ENCODE measurements around the gene MYO5B.
A peak's percentile ranks its signal among the peaks of the same experiment; 100 is the strongest.

MYO5B gene

GRCh38 chr18:49955263-49955662 is 239.7 kb downstream of the MYO5B start:
- Histone ChIP-seq H3K4me3 (no peak overlapping the region), H3K27ac (no peak overlapping the region)

GRCh38 chr18:49953391-49953790 is 241.6 kb downstream of the MYO5B start:
- H3K4me3 ChIP-seq: no peak overlapping the region
- no peak overlapping the region for H3K27ac ChIP-seq

GRCh38 chr18:49949951-49950395 is 245.0 kb downstream of the MYO5B start:
- Histone ChIP-seq H3K4me3 (no peak overlapping the region), H3K27ac (no peak overlapping the region)

GRCh38 chr18:49948975-49949374 is 246.0 kb downstream of the MYO5B start:
- no peak overlapping the region for H3K4me3 ChIP-seq
- H3K27ac ChIP-seq: no peak overlapping the region

GRCh38 chr18:49944663-49945062 is 250.3 kb downstream of the MYO5B start:
- Histone ChIP-seq H3K4me3 (no peak overlapping the region), H3K27ac (no peak overlapping the region)

- H3K27ac ChIP-seq: no peak overlapping the region
Measured at GRCh38 chr18:49936821-49937220, 258.1 kb downstream of the MYO5B start.

GRCh38 chr18:49935215-49935614 is 259.7 kb downstream of the MYO5B start:
- Histone ChIP-seq H3K4me3 (no peak overlapping the region), H3K27ac (no peak overlapping the region)

More at GRCh38 chr18:49936821-49937220, 258.1 kb downstream of the MYO5B start:
- H3K4me3 ChIP-seq: no peak overlapping the region

- no peak overlapping the region for H3K27ac ChIP-seq
- no peak overlapping the region for H3K4me3 ChIP-seq
Measured at GRCh38 chr18:49934457-49934856, 260.5 kb downstream of the MYO5B start.

- no peak overlapping the region for H3K27ac ChIP-seq
- H3K4me3 ChIP-seq: no peak overlapping the region
Measured at GRCh38 chr18:49933530-49934128, 261.3 kb downstream of the MYO5B start.

- Histone ChIP-seq H3K4me3 (no peak overlapping the region), H3K27ac (no peak overlapping the region)
Measured at GRCh38 chr18:49931760-49932159, 263.2 kb downstream of the MYO5B start.

GRCh38 chr18:49931179-49931578 is 263.8 kb downstream of the MYO5B start:
- no peak overlapping the region for H3K4me3 ChIP-seq
- H3K27ac ChIP-seq: no peak overlapping the region

GRCh38 chr18:49926106-49926745 is 268.7 kb downstream of the MYO5B start:
- Histone ChIP-seq H3K27ac (no peak overlapping the region), H3K4me3 (no peak overlapping the region)

GRCh38 chr18:49924293-49924983 is 270.5 kb downstream of the MYO5B start:
- H3K27ac ChIP-seq: no peak overlapping the region

GRCh38 chr18:49922228-49922627 is 272.7 kb downstream of the MYO5B start:
- Histone ChIP-seq H3K4me3 (no peak overlapping the region), H3K27ac (no peak overlapping the region)

More at GRCh38 chr18:49924293-49924983, 270.5 kb downstream of the MYO5B start:
- no peak overlapping the region for H3K4me3 ChIP-seq

- H3K27ac ChIP-seq: peak overlapping the region in 1 of 21 experiments; percentile 8
- H3K4me3 ChIP-seq: no peak overlapping the region
Measured at GRCh38 chr18:49921318-49921985, 273.5 kb downstream of the MYO5B start.

GRCh38 chr18:49920731-49921130 is 274.2 kb downstream of the MYO5B start:
- Histone ChIP-seq H3K27ac (peak overlapping the region in 1 of 21 experiments; percentile 8), H3K4me3 (no peak overlapping the region)

GRCh38 chr18:49917742-49918141 is 277.2 kb downstream of the MYO5B start:
- Histone ChIP-seq H3K27ac (no peak overlapping the region), H3K4me3 (no peak overlapping the region)

- H3K27ac ChIP-seq: no peak overlapping the region
- H3K4me3 ChIP-seq: no peak overlapping the region
Measured at GRCh38 chr18:49915352-49915751, 279.6 kb downstream of the MYO5B start.

GRCh38 chr18:49913221-49913620 is 281.7 kb downstream of the MYO5B start:
- no peak overlapping the region for H3K4me3 ChIP-seq
- H3K27ac ChIP-seq: no peak overlapping the region

- Histone ChIP-seq H3K4me3 (no peak overlapping the region), H3K27ac (no peak overlapping the region)
Measured at GRCh38 chr18:49911427-49911826, 283.5 kb downstream of the MYO5B start.
